Right renal cortex interstitium (tissue), 3 donors: ENCODE results near the gene ARFRP1. TPM values are rescaled to one million over a fixed set of nuclear protein-coding genes. Genes with fewer than 3 reads are reported as not detected.

ENCODE experiments used
- DNase-seq, 3 donors: peaks; one replicate each; pipeline ENCODE4 v3.0.0-alpha.2; 2013; ENCODE audit warnings: low read depth in 3 of 3, low spot score in 2 of 3
- polyA plus RNA-seq, 3 donors: library from polyadenylated mRNA; unstranded; fragments of 120-200 nt; gene quantifications; one replicate each; pipeline ENCODE4 v1.2.1, GENCODE V29; 2013; ENCODE audit not compliant: insufficient read length in 3 of 3

The ARFRP1 gene
- polyA plus RNA-seq: 10 to 100 TPM; 29.9 to 31.9 (median 30.8) TPM

DNA sequence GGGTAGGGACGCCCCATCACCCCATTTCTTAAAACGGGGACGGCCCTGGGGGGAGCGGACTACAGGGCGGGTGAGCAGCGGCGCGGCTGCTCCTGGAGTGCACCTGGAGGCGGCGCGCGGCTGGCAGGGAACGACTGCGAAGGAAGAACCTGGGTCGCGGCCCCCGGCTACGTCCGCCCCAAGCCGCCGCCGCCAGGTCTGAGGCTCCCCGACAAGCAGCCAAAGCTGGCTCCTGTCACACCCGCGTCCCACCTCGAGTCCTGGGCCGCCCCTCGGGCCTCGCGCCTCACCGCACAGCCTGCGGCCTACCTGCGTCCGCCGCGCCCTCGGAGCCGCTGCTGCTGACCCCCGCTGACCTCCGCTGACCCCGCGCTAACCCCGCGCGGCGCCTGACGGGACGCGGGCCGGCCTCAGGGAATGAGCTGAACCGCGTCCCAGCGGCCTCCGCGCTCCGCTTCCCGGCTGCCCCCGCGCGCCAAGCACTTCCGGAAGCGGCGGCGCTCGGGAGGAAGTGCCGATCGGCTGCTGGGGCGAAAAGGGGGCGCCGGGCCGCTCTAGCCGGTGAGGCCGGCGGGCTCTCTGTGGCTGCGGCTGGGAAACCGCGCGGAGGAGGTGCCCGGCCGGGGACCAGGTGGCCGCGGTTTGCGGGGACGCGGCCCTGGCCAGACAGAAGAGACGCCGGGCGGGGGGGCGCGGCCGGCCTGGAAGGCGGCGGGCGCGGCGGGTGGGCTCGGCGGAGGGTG, at the start of gene ARFRP1, which contains the start of gene ZGPAT:
Gene ARFRP1 (minus strand): TSS at position 419 of the 743 bp plus-strand sequence. CDS start 885 bp downstream, outside the sequence.
Gene ZGPAT (plus strand): TSS at position 482 of the 743 bp plus-strand sequence. CDS start 542 bp downstream, outside the sequence.
- peak in 2 of 3 donors; percentile 69 to 70 for DNase-seq

DNA sequence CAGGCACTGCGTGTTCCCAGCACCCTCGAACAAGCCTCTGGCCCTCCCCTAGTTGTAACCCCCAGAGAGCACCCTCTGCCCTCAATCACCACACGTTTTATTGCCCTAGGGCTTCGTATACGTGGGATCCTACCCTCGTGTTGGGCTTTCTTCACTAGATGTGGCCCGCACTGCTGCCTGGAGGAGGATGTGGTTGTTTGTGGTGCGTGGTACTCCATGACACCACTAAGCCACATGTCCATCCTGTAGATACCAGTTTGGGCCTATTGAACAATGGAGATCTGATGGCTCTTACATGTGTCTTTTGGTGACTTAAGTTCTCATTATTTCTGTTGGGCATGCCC, 48.8 kb upstream of the ARFRP1 start:
- DNase-seq: no peak

GRCh38 chr20:63755933-63756647, 48.3 kb upstream of the ARFRP1 start:
- no peak for DNase-seq

- DNase-seq: no peak
Measured at GRCh38 chr20:63754008-63754407, 46.2 kb upstream of the ARFRP1 start.

DNA sequence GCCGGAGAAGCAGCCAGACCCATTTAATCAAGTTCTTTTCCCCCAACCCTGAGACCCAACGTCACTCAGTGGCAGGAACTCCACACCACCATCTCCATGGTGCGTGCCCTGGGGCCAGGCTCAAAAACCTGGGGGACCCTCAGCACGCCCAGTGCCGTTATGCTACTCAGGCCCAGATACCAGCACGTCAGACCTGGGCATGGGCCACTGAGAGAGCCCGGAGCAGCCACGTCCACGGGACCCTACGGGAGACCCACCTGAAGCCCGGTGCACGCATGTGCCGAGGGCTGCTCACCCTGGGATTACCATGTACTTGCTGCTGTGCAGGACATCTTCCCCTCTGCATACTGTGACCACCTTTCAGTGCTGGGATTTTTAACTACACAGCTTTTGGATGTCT, 45.6 kb upstream of the ARFRP1 start:
- DNase-seq: no peak

DNA sequence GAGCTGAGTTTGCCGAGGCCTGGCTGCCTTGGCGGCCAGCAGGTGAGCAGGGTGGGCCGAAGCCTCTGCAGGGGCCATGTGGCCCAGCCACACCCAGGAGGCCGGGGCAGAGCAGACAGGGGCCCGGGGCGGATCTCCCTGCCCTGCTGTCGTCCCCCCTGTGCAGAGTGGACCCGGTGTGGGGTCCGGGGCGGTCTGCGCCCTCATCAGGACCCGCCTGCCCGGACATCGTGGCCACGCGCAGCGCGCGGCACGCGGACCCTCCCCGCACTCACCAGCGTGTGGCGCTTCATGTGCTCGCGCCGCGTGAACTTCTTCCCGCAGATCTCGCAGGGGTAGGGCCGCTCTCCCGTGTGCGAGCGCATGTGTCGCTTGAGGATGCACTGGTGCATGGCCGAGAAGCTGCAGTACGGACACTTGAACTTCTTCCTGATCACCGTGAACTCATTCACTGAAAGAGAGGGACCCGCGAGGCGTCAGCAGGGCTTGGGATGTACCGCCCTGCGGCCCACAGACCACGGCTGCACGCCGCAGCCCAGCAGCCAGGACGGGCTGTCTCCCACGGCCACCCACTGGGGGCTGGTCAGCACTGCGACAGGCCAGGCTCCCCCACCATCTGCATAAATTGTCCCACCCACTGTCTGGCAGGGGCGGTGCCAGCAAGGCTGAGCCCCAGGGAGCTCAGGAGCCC, 44.8 kb upstream of the ARFRP1 start:
- no peak for DNase-seq

- no peak for DNase-seq
Measured at GRCh38 chr20:63751471-63752271, 43.9 kb upstream of the ARFRP1 start.

DNA sequence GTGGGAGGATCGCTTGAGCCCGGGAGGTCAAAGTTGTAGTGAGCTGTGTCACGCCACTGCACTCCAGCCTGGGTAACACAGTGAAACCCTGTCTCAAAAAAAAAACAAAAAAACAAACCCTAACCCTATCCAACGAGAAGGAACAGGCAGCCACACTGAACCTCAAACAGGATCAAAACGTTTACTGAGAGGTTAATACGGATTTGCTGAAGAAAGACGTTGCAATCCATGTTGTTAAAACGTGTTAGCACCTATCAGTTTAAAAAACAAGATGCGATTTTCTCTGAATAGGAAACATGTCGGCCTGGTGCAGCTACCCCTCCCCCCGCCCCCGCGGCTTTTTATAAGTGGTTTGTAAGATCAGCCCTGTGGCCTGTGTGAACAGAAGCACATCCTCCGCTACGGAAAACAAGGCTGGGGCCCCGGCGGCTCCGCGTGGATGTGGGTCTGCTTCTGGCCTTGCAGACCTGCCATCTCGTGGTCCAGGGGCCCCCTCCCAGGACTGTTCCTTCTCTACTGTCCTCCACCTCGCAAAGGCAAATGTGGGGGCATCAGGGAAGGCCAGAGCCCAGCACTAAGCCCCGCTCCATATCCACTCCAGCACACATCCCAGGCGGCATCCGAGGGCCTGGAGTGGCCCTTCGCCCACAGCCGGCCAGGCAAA, 43.2 kb upstream of the ARFRP1 start:
- DNase-seq: no peak

- DNase-seq: no peak
Measured at GRCh38 chr20:63749597-63750508, 42.1 kb upstream of the ARFRP1 start.

DNA sequence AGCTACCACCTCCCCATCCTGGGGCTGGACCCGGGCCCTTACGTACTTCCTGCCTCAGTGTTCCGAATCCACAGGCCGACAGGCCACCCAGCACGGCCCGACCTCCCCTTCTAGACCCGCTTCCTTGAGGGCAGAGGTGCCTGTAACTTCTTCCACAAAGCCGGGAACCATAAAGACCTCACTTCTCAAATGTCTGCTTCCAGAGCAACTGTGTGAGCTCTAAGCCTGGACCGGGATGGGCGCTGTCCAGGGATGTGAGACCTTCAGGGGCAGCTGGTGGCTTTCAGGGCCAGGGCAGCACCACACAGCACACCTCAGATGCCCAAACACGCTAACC, 41.1 kb upstream of the ARFRP1 start:
- no peak for DNase-seq

DNA sequence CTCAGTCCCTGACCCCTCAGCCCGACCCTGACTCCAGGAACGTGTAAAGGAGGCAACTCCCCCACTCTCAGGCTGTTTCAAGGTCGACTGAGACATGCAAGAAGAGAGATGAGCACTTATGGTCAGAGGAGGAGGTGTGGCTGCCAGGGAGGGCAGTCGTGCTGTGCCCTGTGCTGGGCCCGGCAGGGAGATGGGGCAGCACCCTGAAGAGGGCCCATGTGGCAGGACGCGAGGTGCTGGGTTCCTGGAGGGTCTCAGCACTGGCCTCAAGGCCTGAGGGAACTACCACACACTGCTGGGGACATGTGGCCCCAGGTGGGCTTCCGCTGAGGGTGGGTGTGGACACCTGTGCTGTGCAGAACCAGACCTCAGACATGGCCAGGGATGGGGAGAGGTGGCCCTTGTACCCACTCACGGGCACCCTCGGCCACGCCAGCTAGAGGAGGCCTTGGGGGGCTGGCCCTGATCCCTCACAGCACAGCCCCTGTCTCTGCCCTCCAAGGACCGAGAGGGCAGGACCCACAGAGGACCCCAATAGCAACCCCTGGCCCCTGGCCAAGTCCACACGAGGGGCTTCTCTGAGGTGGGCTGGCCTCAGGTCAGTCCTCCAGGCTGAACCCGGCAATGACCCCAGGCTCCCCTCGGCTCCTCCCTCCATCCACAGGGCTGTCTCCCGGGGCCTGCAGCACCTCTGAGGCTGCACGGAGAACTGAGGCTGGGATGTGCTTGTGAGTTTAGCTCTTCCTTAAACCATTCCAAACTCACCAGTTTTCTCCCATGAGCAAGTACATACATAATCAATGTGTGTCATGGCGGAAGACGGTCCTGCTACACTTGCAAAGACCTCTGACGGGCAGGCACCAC, 40.5 kb upstream of the ARFRP1 start:
- no peak for DNase-seq

DNA sequence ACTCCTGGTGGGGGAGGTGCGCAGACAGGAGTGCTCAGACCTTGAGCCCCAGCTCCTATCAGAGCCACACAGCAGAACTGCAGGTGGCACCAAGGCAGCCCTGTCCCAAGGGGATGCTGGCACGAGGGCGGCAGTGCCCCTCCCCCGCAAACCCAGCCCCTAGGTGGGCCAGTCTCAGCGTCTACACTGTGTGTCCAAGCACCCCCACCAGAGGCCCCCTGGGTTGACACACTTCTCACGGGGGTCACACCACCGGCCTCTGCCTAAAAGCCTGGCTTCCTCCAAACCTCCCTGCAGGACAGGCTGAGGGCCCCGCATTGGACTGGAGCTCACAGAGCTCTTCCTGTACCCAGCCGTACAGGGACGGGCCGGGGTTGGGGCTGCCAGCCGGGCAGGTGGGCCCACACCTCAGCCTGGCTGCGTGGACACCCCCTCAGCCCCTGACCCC, 39.9 kb upstream of the ARFRP1 start:
- DNase-seq: no peak

DNA sequence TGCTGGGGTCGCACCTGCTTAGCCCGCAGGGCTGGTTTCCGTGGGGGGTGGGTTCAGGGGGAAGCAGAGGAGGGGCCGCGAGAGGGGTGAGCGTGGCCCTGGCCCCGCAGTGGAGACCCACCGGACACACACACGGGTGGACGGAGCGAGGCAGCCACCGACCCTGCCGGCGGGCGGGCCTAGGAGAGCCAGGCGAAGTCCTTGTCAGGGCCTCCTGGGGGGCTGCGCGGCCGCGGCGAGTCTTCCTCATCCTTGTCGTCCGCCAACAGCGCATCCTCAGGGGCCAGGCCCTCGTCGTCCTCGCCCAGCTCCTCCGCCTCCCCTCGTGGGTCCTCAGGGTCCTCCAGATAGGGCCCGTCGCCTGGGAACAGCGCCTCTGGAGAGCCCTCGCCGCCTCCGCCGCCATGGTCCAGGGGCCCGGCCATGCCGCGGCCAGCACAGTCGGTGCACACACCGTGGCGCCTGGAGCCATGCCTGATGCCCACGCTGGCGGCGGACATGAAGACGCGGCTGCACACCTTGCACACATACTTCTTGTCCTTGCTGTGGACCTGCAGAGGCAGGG, 39.1 kb upstream of the ARFRP1 start:
- DNase-seq: no peak

GRCh38 chr20:63745961-63746731, 38.4 kb upstream of the ARFRP1 start:
- DNase-seq: no peak

- no peak for DNase-seq
Measured at GRCh38 chr20:63745424-63745805, 37.6 kb upstream of the ARFRP1 start.

DNA sequence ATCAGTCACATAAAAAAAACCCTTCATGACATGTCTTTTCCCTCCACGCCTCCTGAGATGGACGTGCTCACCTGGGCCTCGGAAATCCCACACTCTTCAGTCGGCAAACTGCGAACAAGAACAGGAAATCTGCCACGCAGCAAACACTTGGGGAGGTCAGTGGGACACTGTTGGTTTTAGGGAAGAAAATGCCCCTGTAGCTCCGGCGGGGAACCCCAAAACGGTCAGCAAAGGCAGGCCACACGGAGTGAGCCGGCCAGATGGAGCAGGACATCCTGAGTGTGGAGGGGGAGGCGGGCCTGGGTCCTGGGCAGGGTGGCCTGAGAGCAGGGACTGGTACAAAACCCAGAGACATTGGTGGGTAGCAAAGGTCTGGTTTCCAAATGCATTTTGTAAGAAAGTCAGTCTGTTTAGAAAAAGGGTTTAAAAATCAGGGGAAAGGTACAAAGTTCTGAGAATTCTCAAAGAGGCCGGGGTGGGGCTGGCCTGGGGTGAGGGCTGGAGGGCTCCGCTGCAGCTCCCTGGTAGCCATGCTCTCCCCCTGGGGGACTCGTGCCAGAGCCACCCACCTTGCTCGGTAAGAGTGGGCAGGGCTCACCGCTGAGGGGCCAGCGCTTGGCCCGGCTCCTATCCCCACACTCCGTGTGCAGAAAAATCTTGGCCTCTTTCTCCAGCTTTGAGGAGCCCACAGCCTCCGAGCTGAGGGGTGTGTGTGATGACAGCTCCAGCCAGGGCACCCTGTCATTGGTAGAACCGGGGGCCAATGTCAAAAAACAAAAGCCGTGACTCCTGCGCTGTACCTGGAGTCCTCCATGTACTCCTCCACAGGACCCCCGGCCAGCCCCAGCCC, 37.0 kb upstream of the ARFRP1 start:
- DNase-seq: no peak
